Upper lobe of left lung (tissue), 4 donors: Measurements from ENCODE around the gene TMPRSS13.
"Not testable (repeated sequence)": the region's sequence is repeated elsewhere in the genome, so short reads cannot be mapped to it uniquely, and the experiment has no call there.

ENCODE experiments used
- CTCF ChIP-seq, 6 experiments: fragments of 450-650 bp in 4 of 6; fragments of 200-600 bp in 2 of 6; sonication (generic) in 2 of 6; IDR thresholded peaks; one replicate each; pipeline ENCODE4 v1.5.1; 2016 to 2019; ENCODE audit warnings: antibody characterized with exemption in 6 of 6
- POLR2A ChIP-seq, 4 donors: fragments of 450-650 bp; IDR thresholded peaks; one replicate each; pipeline ENCODE4 v1.5.1; 2016 to 2017; ENCODE audit warnings: antibody characterized with exemption in 4 of 4, mild to moderate bottlenecking in 2 of 4
- POLR2AphosphoS5 ChIP-seq, 2 donors: sonication (generic); formaldehyde crosslinking; IDR thresholded peaks; one replicate each; pipeline ENCODE4 v1.5.1; 2017; ENCODE audit warnings: antibody characterized with exemption in 2 of 2

GRCh38 chr11:117948466-117948865, 19.3 kb upstream of the TMPRSS13 start:
- not testable (repeated sequence) for TF ChIP-seq POLR2AphosphoS5, POLR2A, CTCF (IDR thresholded peaks at IDR 0.05)
